ENCODE data around the gene CNOT2. TPM values are rescaled to one million over a fixed set of nuclear protein-coding genes. Genes with fewer than 3 reads are reported as not detected.

The CNOT2 gene
- total RNA-seq, 1 experiment from 2014 or later = 64.7 TPM

DNA sequence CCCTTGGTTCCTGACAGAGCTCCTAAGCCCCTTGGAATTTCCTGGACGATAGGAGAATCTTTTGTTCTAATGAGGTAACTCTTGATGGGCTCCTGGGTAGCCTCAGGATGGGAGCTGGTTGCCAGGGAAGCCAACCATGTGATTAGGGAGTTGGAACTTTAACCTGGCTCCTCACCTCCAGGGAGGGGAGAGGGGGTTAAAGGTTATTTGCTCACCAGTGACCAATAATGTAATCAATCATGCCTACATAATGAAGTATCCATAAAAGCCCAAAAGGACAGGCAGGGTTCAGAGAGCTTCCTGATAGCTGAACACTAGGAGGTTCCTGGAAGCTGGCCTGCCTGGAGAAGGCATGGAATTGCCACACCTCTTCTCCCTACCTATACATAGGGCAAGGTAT, 6.2 kb upstream of the CNOT2 start (continued):
- TF ChIP-seq, protein P1, sequence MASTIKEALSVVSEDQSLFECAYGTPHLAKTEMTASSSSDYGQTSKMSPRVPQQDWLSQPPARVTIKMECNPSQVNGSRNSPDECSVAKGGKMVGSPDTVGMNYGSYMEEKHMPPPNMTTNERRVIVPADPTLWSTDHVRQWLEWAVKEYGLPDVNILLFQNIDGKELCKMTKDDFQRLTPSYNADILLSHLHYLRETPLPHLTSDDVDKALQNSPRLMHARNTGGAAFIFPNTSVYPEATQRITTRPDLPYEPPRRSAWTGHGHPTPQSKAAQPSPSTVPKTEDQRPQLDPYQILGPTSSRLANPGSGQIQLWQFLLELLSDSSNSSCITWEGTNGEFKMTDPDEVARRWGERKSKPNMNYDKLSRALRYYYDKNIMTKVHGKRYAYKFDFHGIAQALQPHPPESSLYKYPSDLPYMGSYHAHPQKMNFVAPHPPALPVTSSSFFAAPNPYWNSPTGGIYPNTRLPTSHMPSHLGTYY (CRISPR knock-in tag; IDR thresholded peaks at IDR 0.05) = no peak
- TF ChIP-seq NR3C1 (CRISPR knock-in tag; conservative IDR thresholded peaks at IDR 0.05; ENCODE audit: low read depth) (no peak), GABPB1 (CRISPR knock-in tag; IDR thresholded peaks at IDR 0.05) (no peak), JAZF1 (CRISPR knock-in tag; IDR thresholded peaks at IDR 0.05) (no peak), TEAD1 (CRISPR knock-in tag; IDR thresholded peaks at IDR 0.05) (no peak), ETV6 (CRISPR knock-in tag; IDR thresholded peaks at IDR 0.05) (no peak), PRRX2 (CRISPR knock-in tag; IDR thresholded peaks at IDR 0.05) (no peak)
- TF ChIP-seq, protein P2, sequence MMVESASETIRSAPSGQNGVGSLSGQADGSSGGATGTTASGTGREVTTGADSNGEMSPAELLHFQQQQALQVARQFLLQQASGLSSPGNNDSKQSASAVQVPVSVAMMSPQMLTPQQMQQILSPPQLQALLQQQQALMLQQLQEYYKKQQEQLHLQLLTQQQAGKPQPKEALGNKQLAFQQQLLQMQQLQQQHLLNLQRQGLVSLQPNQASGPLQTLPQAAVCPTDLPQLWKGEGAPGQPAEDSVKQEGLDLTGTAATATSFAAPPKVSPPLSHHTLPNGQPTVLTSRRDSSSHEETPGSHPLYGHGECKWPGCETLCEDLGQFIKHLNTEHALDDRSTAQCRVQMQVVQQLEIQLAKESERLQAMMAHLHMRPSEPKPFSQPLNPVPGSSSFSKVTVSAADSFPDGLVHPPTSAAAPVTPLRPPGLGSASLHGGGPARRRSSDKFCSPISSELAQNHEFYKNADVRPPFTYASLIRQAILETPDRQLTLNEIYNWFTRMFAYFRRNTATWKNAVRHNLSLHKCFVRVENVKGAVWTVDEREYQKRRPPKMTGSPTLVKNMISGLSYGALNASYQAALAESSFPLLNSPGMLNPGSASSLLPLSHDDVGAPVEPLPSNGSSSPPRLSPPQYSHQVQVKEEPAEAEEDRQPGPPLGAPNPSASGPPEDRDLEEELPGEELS (CRISPR knock-in tag; IDR thresholded peaks at IDR 0.05) = no peak

DNA sequence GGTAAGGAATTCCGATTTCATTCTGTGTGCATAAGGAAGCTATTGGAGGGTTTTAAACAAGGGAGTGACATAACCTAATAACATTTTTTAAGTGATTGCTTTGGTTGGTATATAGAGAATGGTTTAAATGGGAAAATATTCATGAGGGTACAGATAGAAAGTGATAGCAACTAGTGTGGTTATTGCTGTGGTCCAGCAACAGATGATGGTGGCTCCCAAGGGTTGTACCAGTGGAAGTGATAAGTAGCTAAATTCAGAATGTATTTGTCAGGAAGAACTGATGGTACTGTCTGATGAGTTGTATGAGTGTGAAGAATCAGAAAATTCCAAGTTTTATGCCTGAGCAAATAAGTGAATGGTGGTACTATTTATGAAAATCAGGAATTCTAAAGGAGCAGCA, 2.6 kb upstream of the CNOT2 start:
- Mint-ChIP-seq H3K36me3 (peaks cover 53% of the 10 kb centered on the region), H3K4me3 (peak overlapping the region; percentile 7), H3K9me3 (peaks cover 8% of the 10 kb centered on the region), H3K27me3 (ENCODE audit: low read depth) (no peaks in the 10 kb centered on the region), H3K4me1 (peaks cover 47% of the 10 kb centered on the region), H3K27ac (peak overlapping the region; percentile 37)
- TF ChIP-seq, protein P3, sequence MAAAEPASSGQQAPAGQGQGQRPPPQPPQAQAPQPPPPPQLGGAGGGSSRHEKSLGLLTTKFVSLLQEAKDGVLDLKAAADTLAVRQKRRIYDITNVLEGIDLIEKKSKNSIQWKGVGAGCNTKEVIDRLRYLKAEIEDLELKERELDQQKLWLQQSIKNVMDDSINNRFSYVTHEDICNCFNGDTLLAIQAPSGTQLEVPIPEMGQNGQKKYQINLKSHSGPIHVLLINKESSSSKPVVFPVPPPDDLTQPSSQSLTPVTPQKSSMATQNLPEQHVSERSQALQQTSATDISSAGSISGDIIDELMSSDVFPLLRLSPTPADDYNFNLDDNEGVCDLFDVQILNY (CRISPR knock-in tag; IDR thresholded peaks at IDR 0.05) = no peak
- TF ChIP-seq CREM (CRISPR knock-in tag; IDR thresholded peaks at IDR 0.05) (no peak), JAZF1 (CRISPR knock-in tag; IDR thresholded peaks at IDR 0.05) (no peak), SP1 (CRISPR knock-in tag; conservative IDR thresholded peaks at IDR 0.05) (no peak)
- TF ChIP-seq, protein P4, sequence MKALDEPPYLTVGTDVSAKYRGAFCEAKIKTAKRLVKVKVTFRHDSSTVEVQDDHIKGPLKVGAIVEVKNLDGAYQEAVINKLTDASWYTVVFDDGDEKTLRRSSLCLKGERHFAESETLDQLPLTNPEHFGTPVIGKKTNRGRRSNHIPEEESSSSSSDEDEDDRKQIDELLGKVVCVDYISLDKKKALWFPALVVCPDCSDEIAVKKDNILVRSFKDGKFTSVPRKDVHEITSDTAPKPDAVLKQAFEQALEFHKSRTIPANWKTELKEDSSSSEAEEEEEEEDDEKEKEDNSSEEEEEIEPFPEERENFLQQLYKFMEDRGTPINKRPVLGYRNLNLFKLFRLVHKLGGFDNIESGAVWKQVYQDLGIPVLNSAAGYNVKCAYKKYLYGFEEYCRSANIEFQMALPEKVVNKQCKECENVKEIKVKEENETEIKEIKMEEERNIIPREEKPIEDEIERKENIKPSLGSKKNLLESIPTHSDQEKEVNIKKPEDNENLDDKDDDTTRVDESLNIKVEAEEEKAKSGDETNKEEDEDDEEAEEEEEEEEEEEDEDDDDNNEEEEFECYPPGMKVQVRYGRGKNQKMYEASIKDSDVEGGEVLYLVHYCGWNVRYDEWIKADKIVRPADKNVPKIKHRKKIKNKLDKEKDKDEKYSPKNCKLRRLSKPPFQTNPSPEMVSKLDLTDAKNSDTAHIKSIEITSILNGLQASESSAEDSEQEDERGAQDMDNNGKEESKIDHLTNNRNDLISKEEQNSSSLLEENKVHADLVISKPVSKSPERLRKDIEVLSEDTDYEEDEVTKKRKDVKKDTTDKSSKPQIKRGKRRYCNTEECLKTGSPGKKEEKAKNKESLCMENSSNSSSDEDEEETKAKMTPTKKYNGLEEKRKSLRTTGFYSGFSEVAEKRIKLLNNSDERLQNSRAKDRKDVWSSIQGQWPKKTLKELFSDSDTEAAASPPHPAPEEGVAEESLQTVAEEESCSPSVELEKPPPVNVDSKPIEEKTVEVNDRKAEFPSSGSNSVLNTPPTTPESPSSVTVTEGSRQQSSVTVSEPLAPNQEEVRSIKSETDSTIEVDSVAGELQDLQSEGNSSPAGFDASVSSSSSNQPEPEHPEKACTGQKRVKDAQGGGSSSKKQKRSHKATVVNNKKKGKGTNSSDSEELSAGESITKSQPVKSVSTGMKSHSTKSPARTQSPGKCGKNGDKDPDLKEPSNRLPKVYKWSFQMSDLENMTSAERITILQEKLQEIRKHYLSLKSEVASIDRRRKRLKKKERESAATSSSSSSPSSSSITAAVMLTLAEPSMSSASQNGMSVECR (CRISPR knock-in tag; IDR thresholded peaks at IDR 0.05; ENCODE audit: borderline replicate concordance) = no peak
- TF ChIP-seq, protein P5, sequence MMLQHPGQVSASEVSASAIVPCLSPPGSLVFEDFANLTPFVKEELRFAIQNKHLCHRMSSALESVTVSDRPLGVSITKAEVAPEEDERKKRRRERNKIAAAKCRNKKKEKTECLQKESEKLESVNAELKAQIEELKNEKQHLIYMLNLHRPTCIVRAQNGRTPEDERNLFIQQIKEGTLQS (CRISPR knock-in tag; conservative IDR thresholded peaks at IDR 0.05) = no peak
- ChIA-PET CTCF (no interaction called here), POLR2A (no interaction called here)
- ATAC-seq = no peak
- no peak for DNase-seq (ENCODE audit: low spot score)

DNA sequence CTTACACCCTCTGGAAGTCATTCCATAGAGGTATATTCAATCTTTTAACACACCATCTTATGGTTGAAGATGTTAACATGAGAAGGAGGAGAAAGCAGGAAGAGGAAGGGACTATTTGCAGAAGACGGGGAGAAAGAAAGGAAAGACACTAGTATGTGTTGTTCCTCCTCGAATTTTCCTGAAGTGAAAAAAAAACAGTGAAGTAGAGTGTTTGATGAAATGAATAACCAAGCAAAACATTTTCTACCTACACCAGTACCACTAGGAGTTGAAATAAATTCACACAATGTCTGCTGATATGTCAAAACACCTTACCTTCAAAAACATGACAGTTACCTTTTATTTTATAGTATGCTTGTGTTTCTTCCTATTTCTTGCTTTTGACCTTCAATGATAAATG, 1.4 kb upstream of the CNOT2 start:
- CTCF ChIA-PET = no interaction called here
- H3K9me3 Mint-ChIP-seq = no peaks in the 10 kb centered on the region
- peaks cover 55% of the 10 kb centered on the region for H3K4me1 Mint-ChIP-seq
- peak overlapping the region; percentile 100 for H3K27ac Mint-ChIP-seq
- H3K27me3 Mint-ChIP-seq (ENCODE audit: low read depth) = no peaks in the 10 kb centered on the region
- peak overlapping the region; percentile 99 for H3K4me3 Mint-ChIP-seq
- ATAC-seq (no peak), DNase-seq (ENCODE audit: low spot score) (no peak)
- H3K36me3 Mint-ChIP-seq = peaks cover 42% of the 10 kb centered on the region
- POLR2A ChIA-PET = no interaction called here
- TF ChIP-seq, protein P5 (CRISPR knock-in tag; conservative IDR thresholded peaks at IDR 0.05) = no peak
- TF ChIP-seq ZNF671 (CRISPR knock-in tag; IDR thresholded peaks at IDR 0.05) (no peak), NFATC4 (CRISPR knock-in tag; IDR thresholded peaks at IDR 0.05) (no peak), TEAD1 (CRISPR knock-in tag; IDR thresholded peaks at IDR 0.05) (no peak)
- TF ChIP-seq, protein P6, sequence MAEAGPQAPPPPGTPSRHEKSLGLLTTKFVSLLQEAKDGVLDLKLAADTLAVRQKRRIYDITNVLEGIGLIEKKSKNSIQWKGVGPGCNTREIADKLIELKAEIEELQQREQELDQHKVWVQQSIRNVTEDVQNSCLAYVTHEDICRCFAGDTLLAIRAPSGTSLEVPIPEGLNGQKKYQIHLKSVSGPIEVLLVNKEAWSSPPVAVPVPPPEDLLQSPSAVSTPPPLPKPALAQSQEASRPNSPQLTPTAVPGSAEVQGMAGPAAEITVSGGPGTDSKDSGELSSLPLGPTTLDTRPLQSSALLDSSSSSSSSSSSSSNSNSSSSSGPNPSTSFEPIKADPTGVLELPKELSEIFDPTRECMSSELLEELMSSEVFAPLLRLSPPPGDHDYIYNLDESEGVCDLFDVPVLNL (CRISPR knock-in tag; IDR thresholded peaks at IDR 0.05; ENCODE audit: borderline replicate concordance, low read depth) = no peak
- TF ChIP-seq, protein P7, sequence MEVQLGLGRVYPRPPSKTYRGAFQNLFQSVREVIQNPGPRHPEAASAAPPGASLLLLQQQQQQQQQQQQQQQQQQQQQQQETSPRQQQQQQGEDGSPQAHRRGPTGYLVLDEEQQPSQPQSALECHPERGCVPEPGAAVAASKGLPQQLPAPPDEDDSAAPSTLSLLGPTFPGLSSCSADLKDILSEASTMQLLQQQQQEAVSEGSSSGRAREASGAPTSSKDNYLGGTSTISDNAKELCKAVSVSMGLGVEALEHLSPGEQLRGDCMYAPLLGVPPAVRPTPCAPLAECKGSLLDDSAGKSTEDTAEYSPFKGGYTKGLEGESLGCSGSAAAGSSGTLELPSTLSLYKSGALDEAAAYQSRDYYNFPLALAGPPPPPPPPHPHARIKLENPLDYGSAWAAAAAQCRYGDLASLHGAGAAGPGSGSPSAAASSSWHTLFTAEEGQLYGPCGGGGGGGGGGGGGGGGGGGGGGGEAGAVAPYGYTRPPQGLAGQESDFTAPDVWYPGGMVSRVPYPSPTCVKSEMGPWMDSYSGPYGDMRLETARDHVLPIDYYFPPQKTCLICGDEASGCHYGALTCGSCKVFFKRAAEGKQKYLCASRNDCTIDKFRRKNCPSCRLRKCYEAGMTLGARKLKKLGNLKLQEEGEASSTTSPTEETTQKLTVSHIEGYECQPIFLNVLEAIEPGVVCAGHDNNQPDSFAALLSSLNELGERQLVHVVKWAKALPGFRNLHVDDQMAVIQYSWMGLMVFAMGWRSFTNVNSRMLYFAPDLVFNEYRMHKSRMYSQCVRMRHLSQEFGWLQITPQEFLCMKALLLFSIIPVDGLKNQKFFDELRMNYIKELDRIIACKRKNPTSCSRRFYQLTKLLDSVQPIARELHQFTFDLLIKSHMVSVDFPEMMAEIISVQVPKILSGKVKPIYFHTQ (CRISPR knock-in tag; IDR thresholded peaks at IDR 0.05) = no peak
